ENCODE measurements around the gene CEPT1.

- TF ChIP-seq BHLHE40 (IDR thresholded peaks at IDR 0.05; ENCODE audit: borderline replicate concordance) (no peak), NFRKB (IDR thresholded peaks at IDR 0.05) (no peak), FOXM1 (IDR thresholded peaks at IDR 0.05; ENCODE audit: borderline replicate concordance) (no peak), SUZ12 (IDR thresholded peaks at IDR 0.05) (no peak), ZNF384 (IDR thresholded peaks at IDR 0.05) (no peak), PKNOX1 (IDR thresholded peaks at IDR 0.05) (no peak), ELF4 (IDR thresholded peaks at IDR 0.05) (no peak), HDGF (IDR thresholded peaks at IDR 0.05; ENCODE audit: borderline replicate concordance) (no peak), CTBP1 (IDR thresholded peaks at IDR 0.05; ENCODE audit: borderline replicate concordance) (no peak)
Observed at GRCh38 chr1:111203681-111204200, 63.7 kb downstream of the CEPT1 start.
